Measurements from ENCODE around the gene HOXA5. TPM values are rescaled to one million over a fixed set of nuclear protein-coding genes. Genes with fewer than 3 reads are reported as not detected.

HOXA5 gene
- total and polyA plus RNA-seq, 2 of the 8 experiments (the other 6 are each of a cell fraction or from before 2014, with no cell fraction given): not detected

DNA sequence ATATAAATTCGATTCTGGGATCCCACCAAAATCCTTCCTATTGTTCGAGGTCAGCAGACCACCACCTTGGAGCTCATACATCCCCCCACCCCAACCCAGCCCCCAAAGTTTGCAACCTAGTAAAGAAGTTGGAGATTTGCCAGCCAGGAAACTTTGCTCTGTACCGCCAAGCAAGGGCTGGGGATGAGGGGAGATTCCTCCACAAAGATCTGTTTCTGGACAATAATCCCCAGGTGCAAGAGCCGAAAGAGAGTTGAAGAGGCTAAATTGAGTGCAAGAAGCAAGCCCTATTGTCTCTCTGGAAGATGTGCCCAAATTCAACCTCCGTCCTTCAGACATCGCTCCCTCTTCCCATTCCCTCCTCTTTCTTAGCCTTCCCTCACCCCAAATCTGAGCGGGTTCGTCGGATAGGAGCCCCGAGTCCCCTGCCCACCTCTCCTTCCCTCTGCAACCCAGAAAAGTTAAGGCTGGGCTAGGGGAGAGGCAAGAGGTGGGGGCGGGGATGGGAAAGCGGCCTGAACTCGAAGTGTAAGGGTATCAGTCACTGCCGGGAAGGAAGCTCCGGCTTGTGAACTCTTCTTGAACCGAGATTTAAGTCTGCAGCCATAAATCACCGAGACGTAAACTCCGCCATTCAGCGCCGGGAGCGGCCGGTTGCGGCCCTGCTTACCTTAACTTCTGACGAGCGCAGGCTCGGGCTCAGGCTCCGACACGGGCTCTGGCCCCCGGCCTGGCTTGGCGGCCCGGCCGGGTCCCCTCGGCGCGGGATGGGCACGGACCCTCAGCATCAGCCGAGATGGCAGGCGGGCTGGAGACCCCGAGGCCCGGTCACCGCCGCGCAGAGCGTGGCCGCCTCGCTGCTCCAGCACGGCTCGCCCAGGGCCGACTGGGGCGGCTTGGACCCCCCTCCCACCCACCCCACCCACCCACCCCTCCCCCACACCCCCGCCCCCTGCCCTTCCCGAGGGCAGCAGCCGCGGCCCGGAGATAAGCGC lies 30.2 kb downstream of the HOXA5 start:
- Histone ChIP-seq H3K56ac (replicated peaks; ENCODE audit: insufficient read length, low read depth, low read length) (no peak overlapping the region), H3K9ac (replicated peaks in 1 of 4; ENCODE audit: extremely low read depth in 1 of 4, low read depth in 3 of 4, low read length in 3 of 4) (no peak overlapping the region), H2AFZ (ENCODE audit: low read length) (no peak overlapping the region), H3K4me3 (ENCODE audit: extremely low read depth in 1 of 4, insufficient read depth in 2 of 4, low read depth in 3 of 4, low read length in 4 of 4) (peak overlapping the region in 1 of 4 experiments; percentile 42; a peak in 3 of 8 replicates), H4K91ac (replicated peaks; ENCODE audit: insufficient read length, low read length) (no peak overlapping the region), H3K4me1 (replicated peaks in 1 of 4; ENCODE audit: control insufficient read depth in 3 of 4, insufficient read depth in 4 of 4, low read length in 3 of 4) (peaks cover 0 to 11% (median 3%) of the 10 kb centered on the region in 4 experiments; a peak in 5 of 7 replicates), H3K27ac (ENCODE audit: low read depth, low read length) (no peak overlapping the region), H3K9me3 (ENCODE audit: insufficient read depth in 2 of 2, low read depth in 1 of 2, low read length in 1 of 2) (no peaks in the 10 kb centered on the region), H2BK120ac (replicated peaks; ENCODE audit: low read depth, low read length) (no peak overlapping the region), H2BK5ac (ENCODE audit: low read depth, low read length) (no peak overlapping the region), H2AK5ac (ENCODE audit: low read depth, low read length) (no peak overlapping the region), H4K5ac (ENCODE audit: insufficient read length, low read depth, low read length) (no peak overlapping the region), H3K79me2 (ENCODE audit: control insufficient read depth in 1 of 2, insufficient read depth in 2 of 2, low read length in 2 of 2) (no peaks in the 10 kb centered on the region), H3K4ac (replicated peaks; ENCODE audit: insufficient read length, low read depth, low read length) (no peak overlapping the region), H4K8ac (ENCODE audit: extremely low read depth, insufficient read depth, low read length) (no peak overlapping the region), H3K14ac (ENCODE audit: insufficient read length) (no peak overlapping the region), H2BK12ac (ENCODE audit: low read depth, low read length) (no peak overlapping the region; the same call in 1 of the 2 replicates), H3K4me2 (ENCODE audit: insufficient read depth in 1 of 2, low read depth in 2 of 2, low read length in 2 of 2) (peak overlapping the region; percentile 49 to 54), H3K79me1 (ENCODE audit: low read depth, low read length) (no peaks in the 10 kb centered on the region), H3K18ac (ENCODE audit: extremely low read depth, low read length) (no peak overlapping the region), H3K23ac (ENCODE audit: insufficient read length) (no peak overlapping the region), H2BK20ac (ENCODE audit: low read length) (no peak overlapping the region), H2BK15ac (ENCODE audit: low read length) (no peak overlapping the region), H4K20me1 (replicated peaks in 1 of 2; ENCODE audit: control insufficient read depth in 1 of 2, insufficient read depth in 2 of 2, low read length in 2 of 2) (peaks cover 31 to 44% of the 10 kb centered on the region in 2 experiments), H3K27me3 (replicated peaks in 1 of 4; ENCODE audit: control insufficient read depth in 3 of 4, extremely low read depth in 1 of 4, insufficient read depth in 3 of 4, low read length in 3 of 4) (peaks cover 96 to 99% (median 97%) of the 10 kb centered on the region in 4 experiments), H3K36me3 (ENCODE audit: control insufficient read depth in 2 of 4, insufficient read depth in 4 of 4, low read length in 3 of 4) (peaks cover 0 to 3% (median 0%) of the 10 kb centered on the region in 4 experiments; a peak in 2 of 8 replicates), H3K23me2 (ENCODE audit: low read depth, low read length) (no peaks in the 10 kb centered on the region)
- DNase-seq (ENCODE audit: low read depth in 1 of 2, low spot score in 2 of 2) (peak in 1 of 2 experiments; percentile 78), FAIRE-seq (no peak)
- CTCF ChIA-PET (ENCODE audit: partially characterized antibody): no interaction called here
- 7% methylated on average over 16 of the region's 57 CpGs; no CpG with 5 or more reads in 1 of the 2 experiments for WGBS, 2 experiments (ENCODE audit: extremely low coverage in 1 of 2, insufficient coverage in 1 of 2, insufficient read length in 1 of 2, insufficient replicate concordance in 2 of 2, low coverage in 1 of 2, low lambda C conversion rate in 2 of 2, missing lambda C conversion rate in 1 of 2)
- POLR2A ChIA-PET (ENCODE audit: partially characterized antibody): no interaction called here
- TF ChIP-seq SP4 (IDR thresholded peaks at IDR 0.05; ENCODE audit: low read length) (no peak), TEAD4 (IDR thresholded peaks at IDR 0.05; ENCODE audit: low read depth, low read length) (no peak), POLR2A (IDR thresholded peaks at IDR 0.05; ENCODE audit: control extremely low read depth in 1 of 2, low read depth in 2 of 2, low read length in 2 of 2) (no peak), SUZ12 (IDR thresholded peaks at IDR 0.05; ENCODE audit: low read length) (peak; percentile 99), RBBP5 (IDR thresholded peaks at IDR 0.05; ENCODE audit: borderline replicate concordance, low read depth, low read length) (no peak), YY1 (IDR thresholded peaks at IDR 0.05; ENCODE audit: low read depth, low read length) (peak; percentile 30; the same call in 1 of the 2 replicates), KDM5A (IDR thresholded peaks at IDR 0.05; ENCODE audit: low read length) (no peak), EP300 (IDR thresholded peaks at IDR 0.05; ENCODE audit: borderline replicate concordance in 1 of 2, low read depth in 2 of 2, low read length in 2 of 2) (no peak), ASH2L (IDR thresholded peaks at IDR 0.05; ENCODE audit: low read length) (peak; percentile 51), JUN (IDR thresholded peaks at IDR 0.05; ENCODE audit: low read depth, low read length) (no peak), SAP30 (IDR thresholded peaks at IDR 0.05; ENCODE audit: insufficient read depth, insufficient replicate concordance, low read length) (no peak), RXRA (IDR thresholded peaks at IDR 0.05; ENCODE audit: insufficient read depth, low read depth, low read length) (no peak)
